NK-92 (cell line): Measurements from ENCODE around the gene LRRC28.

Experiments used
- DNase-seq: peaks from one replicate; lab custom pipeline; 2025; ENCODE audit not compliant: unreplicated experiment; lab: John Stamatoyannopoulos, UW

Gene LRRC28

GRCh38 chr15:99433757-99434450 is 182.6 kb downstream of the LRRC28 start:
- no peak for DNase-seq

GRCh38 chr15:99434506-99435112 is 183.3 kb downstream of the LRRC28 start:
- DNase-seq = no peak

GRCh38 chr15:99435113-99435695 is 183.9 kb downstream of the LRRC28 start:
- no peak for DNase-seq

GRCh38 chr15:99435877-99436541 is 184.7 kb downstream of the LRRC28 start:
- no peak for DNase-seq

GRCh38 chr15:99436542-99437314 is 185.4 kb downstream of the LRRC28 start:
- DNase-seq = no peak

- DNase-seq = no peak
These were observed 186.3 kb downstream of the LRRC28 start for GRCh38 chr15:99437315-99438223.

- no peak for DNase-seq
These were observed 186.9 kb downstream of the LRRC28 start for GRCh38 chr15:99438224-99438585.

- no peak for DNase-seq
These were observed 187.6 kb downstream of the LRRC28 start for GRCh38 chr15:99438691-99439523.

GRCh38 chr15:99439524-99439835 is 188.2 kb downstream of the LRRC28 start:
- DNase-seq = no peak

GRCh38 chr15:99440029-99440428 is 188.7 kb downstream of the LRRC28 start:
- no peak for DNase-seq
